Measurements from ENCODE around the gene CISD1.

DNA sequence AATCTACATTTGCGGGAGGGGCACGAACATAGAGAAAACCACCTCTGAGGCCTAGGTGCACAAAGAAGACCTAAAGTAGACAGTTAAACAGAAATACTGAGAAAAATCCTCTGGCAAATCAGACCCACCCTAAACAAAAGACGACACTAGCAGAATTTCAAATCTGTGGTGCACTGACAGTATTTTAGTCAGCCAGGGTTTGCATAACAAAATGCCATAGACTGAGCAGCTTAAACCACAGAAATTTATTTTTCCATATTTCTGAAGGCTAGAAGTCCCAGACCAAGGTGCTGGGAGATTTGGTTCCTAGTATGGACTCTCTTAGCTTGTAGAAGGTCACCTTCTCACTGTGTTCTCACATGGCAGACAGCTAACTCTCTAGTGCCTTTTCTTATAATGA, 27.6 kb upstream of the CISD1 start:
- TF ChIP-seq SP1 (CRISPR knock-in tag; conservative IDR thresholded peaks at IDR 0.05) (no peak), TP53 (CRISPR knock-in tag; IDR thresholded peaks at IDR 0.05) (no peak), CTCF (IDR thresholded peaks at IDR 0.05) (no peak), NFYB (CRISPR knock-in tag; conservative IDR thresholded peaks at IDR 0.05; ENCODE audit: low read depth) (no peak), TEAD1 (CRISPR knock-in tag; IDR thresholded peaks at IDR 0.05) (no peak), JUN (CRISPR knock-in tag; IDR thresholded peaks at IDR 0.05) (no peak), MXD4 (CRISPR knock-in tag; IDR thresholded peaks at IDR 0.05; ENCODE audit: borderline replicate concordance) (no peak), ZNF263 (CRISPR knock-in tag; IDR thresholded peaks at IDR 0.05; ENCODE audit: low read depth) (no peak), CREB1 (CRISPR knock-in tag; IDR thresholded peaks at IDR 0.05) (no peak), PRRX2 (CRISPR knock-in tag; IDR thresholded peaks at IDR 0.05) (no peak), ATF2 (CRISPR knock-in tag; IDR thresholded peaks at IDR 0.05; ENCODE audit: borderline replicate concordance, low read depth) (no peak), FOXP1 (CRISPR knock-in tag; IDR thresholded peaks at IDR 0.05; ENCODE audit: borderline replicate concordance) (no peak)
- TF ChIP-seq, protein P1, sequence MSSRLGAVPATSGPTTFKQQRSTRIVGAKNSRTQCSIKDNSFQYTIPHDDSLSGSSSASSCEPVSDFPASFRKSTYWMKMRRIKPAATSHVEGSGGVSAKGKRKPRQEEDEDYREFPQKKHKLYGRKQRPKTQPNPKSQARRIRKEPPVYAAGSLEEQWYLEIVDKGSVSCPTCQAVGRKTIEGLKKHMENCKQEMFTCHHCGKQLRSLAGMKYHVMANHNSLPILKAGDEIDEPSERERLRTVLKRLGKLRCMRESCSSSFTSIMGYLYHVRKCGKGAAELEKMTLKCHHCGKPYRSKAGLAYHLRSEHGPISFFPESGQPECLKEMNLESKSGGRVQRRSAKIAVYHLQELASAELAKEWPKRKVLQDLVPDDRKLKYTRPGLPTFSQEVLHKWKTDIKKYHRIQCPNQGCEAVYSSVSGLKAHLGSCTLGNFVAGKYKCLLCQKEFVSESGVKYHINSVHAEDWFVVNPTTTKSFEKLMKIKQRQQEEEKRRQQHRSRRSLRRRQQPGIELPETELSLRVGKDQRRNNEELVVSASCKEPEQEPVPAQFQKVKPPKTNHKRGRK (CRISPR knock-in tag; IDR thresholded peaks at IDR 0.05; ENCODE audit: borderline replicate concordance), result no peak

All from WTC11 (cell line).